ENCODE measurements around the gene CREB3.

The CREB3 gene

DNA sequence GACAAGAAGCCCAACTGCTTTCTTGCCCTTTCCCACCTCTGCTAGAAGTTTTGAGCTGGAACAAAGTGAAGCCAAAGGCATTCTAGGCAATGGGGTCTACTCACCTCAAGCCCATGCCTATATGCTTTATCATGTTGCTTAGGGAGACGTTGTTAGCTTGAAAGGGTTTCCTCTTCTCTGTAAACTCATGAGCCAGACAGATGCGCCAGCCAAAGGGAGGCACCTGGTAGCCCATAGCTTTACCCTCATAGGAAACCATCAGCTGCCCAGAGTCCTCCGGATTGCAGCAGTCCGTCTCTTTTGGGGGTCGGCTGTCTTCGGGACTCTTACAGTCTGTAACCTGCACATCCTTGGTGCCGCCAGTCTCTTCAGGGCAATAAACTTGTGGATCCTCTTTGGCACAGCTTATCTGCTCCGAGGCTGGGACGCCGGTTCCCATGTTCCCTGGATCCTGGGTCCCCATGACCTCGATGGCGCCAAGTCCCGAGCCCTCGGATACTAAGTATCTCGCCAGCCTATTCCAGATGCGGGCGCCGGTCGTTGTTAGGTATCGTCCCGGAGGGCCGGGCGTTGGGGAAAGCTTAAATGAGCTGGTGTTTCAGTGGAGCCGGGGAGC is 15.9 kb downstream of the CREB3 start:
- DNase-seq (ENCODE audit: low read depth in 2 of 3, low spot score in 2 of 3) = no peak

DNA sequence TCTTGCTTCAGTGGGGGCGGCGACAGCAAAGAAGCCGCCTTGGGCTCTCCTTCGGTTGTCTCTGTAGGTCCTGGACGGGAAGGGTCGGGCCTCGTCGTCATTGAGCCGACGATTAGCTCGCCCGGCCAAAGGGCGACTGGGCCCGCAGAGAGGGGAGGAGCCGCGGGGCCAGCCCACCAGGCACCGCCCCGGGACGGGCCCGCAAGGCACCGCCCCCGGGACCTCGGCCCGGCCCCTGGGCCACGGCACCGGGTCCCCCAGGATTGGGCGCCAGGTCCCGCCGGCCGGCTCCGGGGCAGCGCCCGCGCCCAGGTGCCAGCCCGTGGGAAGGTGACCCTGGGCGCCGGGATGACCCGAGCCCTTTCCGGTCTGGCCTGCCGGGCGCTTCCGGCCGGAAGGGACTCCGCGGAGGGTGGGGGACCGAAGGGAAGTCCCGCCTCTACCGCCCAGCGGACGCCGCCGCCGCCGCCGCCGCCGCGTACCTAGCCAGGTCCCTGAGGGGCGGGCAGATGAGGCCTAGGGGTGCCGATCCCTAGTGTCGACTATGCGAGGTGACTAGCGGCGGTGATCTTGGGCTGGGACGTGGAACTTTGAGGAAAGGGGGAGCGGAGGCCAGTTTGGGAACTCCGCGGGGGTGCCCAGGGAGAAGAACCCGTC is 16.5 kb downstream of the CREB3 start, which contains the start of the genes GBA2 and RGP1:
Gene GBA2, minus strand, starts transcription at position 371 of the 657 bp plus-strand sequence. CDS start 524 bp downstream, outside the sequence.
Gene RGP1, plus strand, starts transcription at position 430 of the 657 bp plus-strand sequence. CDS start 469 bp downstream, outside the sequence.
- peak in 1 of 3 experiments; percentile 64 for DNase-seq (ENCODE audit: low read depth in 2 of 3, low spot score in 2 of 3)

DNA sequence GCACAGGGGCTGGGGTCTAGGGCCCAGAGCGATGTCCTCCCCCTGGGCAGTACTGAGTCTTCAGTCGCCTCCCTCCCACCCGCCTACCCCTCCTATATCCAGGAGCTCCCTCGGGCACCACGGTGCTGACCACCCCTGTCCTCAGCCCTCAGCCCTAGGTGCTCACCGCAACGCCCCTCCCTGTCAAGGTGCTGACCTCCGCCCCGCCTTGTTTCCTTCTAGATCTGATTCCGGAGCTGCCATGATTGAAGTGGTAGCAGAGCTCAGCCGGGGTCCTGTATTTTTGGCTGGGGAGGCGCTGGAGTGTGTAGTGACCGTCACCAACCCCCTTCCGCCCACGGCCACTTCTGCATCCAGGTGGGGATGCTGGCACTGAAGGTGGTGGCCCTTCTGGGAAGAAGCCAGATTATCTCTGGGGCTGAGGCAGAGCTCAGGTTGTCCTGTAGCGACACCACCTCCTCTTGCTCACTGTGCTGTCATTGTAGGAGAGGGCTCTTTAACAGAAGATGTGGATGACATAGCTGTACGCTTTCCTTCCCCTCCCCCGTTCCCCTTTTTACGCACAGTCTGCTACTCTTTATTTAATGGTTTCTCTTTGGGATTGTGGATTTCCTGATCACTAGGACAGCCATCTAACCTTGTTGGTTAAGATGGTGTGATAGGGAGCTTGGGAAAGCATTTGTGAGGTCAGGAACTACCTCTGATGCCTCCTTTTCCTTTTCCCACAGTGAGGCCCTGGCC is 17.2 kb downstream of the CREB3 start:
- no peak for DNase-seq (ENCODE audit: low read depth in 2 of 3, low spot score in 2 of 3)

DNA sequence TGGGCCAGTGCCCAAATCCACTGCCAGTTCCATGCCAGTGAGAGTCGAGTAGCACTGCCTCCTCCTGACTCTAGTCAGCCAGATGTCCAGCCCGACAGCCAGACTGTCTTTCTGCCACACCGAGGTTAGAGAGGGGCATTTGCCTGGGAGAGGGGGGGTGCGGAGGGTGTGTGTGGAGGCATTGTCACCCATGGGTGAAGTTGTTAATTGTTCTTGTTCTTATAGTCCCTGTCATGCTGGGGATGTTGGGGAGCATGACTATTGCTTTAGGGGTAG is 17.7 kb downstream of the CREB3 start:
- DNase-seq (ENCODE audit: low read depth in 2 of 3, low spot score in 2 of 3) = no peak

DNA sequence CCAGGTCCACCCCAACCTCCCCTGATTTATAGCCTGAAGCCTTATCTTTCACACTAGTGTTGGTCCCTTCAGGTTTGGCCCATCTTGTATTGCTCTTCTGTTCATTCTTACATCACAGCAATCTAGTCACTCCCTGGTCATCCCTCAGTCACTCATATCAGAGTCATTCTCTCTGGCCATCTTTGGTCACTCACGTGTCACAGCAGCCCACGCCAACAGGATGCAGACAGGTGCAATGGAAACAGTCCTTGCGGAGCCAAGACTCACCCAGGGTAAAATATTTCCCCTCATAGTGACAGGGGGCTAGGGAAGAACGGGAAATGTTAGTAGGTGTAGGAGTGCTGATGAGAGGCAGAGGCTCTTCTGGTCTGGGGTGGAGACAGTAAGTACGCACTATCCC is 21.0 kb downstream of the CREB3 start:
- DNase-seq (ENCODE audit: low read depth in 2 of 3, low spot score in 2 of 3) = no peak

DNA sequence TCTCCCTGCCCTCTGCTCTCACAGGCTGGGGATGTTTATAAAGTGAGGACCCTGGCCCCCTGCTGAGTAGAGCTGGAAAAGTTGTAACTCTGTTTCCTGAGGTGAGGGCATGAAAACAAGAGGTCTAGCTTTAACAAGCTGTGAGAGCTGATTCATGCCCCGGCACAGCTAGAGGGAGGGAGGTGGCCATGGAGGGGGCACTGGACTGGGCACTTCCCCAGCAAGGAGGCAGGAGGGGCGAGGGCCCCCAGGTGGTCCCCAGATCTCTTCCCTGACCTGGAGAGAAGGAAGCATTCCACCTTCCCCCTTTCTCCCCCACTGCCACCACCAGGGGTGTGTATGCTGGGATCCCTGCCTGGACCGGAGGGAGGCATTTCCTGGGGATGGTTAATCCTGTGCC is 21.8 kb downstream of the CREB3 start, which contains the start of gene MSMP:
Gene MSMP, minus strand, starts transcription at position 13 of the 400 bp plus-strand sequence. CDS start 147 bp downstream, outside the sequence.
- no peak for DNase-seq (ENCODE audit: low read depth in 2 of 3, low spot score in 2 of 3)

DNA sequence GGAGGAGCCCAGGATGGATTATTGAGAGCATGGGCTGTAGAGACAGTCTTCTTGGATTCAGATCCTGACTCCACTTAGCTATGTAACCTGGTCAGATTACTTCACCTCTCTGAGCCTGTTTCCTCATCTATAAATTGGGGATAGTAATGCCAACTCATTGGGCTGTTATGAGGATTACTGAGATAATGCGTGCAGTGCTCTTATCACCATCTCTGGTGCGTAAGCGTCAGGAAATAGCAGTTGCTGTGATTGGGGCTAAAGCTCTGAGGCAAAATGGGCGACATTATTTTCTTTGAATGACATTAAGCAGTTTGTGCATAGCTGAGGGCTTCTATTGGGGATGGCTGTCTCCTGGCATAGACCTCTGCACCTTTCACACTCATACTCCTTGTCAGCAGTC is 22.6 kb downstream of the CREB3 start:
- DNase-seq (ENCODE audit: low read depth in 2 of 3, low spot score in 2 of 3) = no peak

DNA sequence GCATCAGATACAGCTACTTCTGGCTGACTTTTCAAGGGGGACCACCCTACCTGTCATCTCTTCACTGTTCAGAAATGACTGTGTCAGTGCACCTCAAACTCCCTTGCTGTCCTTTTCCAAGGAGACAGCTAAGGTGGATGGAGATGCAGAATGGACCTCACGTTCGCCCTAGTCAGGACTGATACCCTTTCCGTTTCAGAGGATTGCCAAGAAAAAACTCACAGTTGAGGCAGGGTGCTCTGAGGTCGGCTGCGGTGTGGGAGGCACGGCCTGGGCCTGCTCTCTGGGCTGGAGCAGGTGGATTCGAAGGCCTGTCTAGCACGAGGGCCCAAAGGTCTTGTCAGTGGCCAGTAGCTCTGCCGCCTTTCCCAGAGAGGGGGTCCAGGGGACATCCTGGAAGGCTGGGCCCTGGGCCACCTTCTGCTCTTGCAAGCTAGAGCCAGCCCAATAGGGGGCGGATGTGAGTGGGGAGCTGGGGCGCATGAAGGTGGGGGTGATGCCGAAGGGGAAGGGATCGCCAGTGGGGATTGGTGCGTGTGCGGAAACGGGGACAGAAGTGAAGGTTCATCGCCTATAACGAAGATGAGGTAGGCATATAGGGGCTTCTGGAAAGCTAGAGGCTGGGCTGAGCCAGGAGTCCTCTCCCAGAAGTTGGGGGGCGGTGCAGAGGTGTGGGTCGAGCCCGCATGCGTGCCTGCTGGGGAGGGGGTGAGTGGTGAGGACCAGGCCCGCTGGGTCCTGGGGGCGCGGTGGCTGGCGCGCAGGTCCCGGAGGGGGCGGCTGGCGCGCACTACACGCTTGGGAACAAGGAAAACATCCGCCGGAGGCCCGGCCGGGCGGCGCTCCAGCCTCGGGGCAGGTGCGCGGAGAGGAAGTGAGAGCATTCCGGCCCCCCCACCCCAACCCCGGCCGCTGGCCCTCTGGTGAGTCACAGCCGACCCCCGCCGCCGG is 24.1 kb downstream of the CREB3 start:
- DNase-seq (ENCODE audit: low read depth in 2 of 3, low spot score in 2 of 3) = peak in 2 of 3 experiments; percentile 59 to 60

DNA sequence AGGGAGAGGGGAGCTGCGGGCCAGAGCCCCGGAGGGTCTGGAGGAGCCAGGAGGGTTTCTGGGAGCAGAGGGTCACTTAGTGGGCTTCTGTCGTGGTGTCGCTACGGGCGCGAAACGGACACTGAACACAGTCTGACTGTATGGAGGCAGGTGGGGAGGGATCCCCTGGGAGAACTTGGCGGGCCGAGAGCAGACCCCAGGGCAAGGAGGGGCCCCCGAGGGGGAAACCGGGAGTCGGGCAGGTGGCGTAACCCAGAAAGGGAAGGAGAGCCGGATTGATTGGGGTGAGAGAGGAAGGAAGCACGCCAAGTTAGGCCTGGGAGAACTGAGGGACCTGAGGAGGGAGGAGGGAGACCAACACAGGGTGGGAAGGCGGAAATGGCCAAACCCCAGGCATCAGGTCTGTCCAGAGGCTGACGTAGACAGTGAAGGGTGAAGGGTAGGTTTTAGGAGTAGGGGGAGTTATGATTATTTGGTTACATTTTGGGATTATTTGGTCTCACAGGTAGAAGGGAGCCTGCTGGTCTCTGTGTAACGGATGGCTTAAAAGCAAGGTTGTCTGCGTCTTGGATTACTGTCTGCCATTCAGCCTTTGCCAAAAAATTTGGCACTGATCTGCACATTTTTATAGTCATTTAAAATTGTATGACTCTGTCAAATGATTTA is 24.9 kb downstream of the CREB3 start:
- no peak for DNase-seq (ENCODE audit: low read depth in 2 of 3, low spot score in 2 of 3)

DNA sequence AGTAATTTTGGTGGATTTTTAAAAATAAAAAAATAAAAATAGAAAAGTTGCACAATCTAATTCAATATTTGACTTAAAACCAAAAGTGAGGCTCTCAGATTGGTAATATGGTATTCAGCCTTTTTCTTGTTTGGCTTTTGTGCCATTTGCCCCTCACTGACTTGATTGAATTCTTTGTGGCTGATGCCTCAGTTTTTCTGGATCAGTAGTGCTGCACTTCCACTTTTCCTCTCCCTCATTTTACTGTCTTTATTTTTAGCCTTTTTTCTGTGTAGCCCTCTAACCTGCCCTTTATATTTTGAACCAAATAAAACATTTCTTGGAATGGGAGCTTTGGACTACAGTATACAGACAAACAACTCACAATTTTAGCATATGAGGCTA is 25.4 kb downstream of the CREB3 start:
- no peak for DNase-seq (ENCODE audit: low read depth in 2 of 3, low spot score in 2 of 3)

DNA sequence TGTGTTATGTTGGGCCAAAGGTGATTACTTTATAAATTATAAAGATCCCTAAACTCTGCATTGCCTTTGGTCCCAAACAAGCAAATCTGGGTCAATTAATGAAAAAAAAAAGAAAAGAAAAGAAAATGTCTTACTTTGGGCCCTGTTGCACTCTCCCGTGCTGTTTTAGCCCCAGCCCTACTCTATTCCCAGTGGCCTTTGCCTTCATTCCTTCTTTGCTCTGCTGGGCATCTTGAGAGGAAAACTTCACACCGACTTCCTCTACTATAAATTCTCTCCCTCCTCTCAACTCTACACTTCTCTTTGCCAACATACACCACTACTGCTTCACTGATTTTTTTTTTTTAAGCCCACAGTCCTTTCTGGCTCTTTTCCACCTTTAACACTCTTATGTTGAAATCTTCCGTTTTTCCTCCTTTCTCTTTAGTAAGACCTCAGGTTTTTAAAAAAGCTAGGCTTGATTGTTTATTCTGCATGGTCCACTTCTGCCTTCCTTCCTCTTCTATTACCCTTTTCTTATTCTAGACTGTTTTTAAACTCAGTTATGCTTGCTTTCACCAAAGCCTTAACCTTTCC is 26.1 kb downstream of the CREB3 start:
- DNase-seq (ENCODE audit: low read depth in 2 of 3, low spot score in 2 of 3) = no peak

DNA sequence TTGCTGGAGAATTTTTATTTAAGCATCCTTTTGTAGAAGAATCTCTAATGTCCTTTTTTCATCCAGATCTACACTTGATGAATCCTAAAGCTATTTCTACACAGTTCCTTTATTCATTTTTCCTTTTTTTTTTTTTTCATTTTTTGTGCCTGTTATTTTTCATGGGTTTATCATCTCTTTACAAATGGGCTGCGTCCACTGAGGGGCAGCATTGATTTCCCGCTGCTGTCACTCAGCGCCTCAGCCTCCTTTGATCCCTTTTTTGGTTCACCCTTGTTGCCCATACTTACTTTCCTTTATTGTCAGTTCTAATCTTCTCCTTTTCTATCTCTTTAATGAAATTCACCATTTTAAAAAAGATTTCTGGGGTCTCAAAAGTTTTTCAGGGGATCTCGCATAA is 27.3 kb downstream of the CREB3 start:
- DNase-seq (ENCODE audit: low read depth in 2 of 3, low spot score in 2 of 3) = no peak

DNA sequence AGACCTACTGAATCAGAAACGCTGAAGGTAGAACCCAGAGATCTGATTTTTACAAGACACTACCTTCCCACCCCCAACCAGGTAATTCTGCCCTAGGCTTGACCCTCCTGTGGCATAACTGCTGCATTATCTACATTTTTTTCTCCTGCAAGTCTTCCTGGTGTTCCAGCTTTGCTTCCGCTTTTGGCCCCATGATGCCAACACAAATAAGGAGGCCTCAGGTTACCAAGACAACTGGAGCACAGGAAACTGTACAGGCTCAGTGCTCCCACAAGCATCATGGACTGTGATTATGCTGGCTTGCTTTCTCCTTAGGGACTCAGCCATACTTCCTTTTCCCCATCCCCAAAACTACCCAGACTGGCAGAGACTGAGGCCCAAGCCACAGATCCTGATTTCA is 28.2 kb downstream of the CREB3 start:
- DNase-seq (ENCODE audit: low read depth in 2 of 3, low spot score in 2 of 3) = no peak

DNA sequence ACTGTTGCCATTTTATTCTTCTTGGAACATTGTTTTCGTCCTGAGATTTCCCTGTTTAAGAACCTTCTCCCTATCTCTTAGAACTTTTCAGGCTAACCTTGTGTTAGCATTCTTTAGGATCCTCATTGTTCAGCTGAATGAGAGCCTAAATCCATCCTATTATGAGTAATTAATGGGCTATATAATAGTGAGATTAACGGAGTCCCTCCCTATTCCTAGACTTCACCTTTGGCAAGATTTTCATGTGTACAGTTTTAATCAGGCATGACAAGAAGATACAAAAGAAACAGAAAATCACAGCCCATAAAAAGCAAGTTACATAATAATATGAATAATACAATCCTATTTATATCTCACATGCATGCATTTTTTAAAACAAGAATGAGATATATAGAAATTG is 30.7 kb downstream of the CREB3 start:
- no peak for DNase-seq (ENCODE audit: low read depth in 2 of 3, low spot score in 2 of 3)

DNA sequence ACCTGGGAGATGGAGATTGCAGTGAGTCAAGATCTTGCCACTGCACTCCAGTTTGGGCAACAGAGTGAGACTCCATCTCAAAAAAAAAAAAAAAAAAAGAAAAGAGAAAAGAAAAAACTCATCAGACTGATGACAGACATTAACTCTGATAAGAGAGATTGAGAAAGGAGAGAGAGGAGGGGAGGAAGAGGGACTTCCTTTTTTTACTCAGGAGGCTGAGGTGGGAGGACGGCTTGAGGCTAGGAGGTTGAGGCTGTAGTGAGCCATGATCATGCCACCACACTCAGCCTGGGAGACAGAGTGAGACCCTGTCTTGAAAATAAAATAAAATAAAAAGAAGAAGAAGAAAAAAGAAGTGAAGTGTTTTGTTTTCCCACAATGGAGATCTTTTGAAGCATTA is 31.3 kb downstream of the CREB3 start:
- DNase-seq (ENCODE audit: low read depth in 2 of 3, low spot score in 2 of 3) = no peak

DNA sequence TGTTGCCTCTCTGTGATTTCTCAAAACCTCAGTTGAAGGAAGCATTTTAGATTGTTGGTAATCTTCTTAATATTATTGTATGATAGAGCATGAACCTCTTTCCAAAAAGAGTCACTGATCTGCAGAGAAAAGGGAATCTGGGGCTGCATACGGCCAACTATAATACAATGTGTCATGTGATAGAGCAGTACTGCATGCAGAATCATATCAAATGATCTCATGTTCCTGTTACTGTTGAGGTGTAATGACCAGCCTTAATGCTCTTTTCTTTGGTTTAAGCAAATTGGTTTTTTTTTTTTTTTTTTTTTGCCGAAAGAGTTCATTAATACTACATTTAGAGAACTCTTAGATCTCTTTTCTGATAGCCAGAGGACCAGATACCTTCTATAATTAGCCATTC is 34.5 kb downstream of the CREB3 start:
- DNase-seq (ENCODE audit: low read depth in 2 of 3, low spot score in 2 of 3) = no peak

DNA sequence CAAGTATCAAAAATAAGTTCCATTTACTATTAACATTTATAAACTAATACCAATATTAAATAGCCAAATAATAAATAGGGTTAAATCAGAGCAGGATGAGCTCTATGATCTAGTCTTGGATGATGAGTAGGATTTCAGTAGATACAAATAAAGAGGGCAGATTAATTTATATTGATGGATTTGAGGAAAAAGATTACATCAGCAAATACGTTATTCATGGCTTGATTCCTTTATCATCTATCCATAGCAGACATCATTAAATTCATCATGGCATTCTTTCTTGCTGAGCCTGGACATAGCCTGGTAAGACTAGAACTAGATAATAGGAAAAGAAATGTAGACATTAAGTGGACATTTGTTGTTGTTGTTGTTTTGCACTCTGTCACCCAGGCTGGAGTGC is 35.0 kb downstream of the CREB3 start:
- no peak for DNase-seq (ENCODE audit: low read depth in 2 of 3, low spot score in 2 of 3)

DNA sequence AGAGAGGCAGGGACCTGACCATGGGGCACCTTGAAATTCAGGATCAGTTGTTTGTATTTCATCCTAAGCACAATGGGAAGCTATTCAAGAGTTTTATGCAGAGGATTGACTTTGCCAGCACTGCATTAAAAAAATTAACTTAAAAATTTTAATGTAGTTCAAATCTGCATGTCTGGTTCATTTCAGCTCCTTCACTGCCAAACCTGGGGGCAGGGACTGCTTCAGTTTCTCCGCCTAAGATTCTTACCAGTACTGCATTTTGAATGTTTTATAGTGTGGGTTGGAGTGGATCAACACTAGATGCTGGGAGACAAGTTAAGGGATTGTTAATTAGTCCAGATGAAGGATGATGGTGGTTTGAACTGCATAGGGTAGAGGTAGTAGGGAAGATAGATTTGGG is 37.3 kb downstream of the CREB3 start:
- no peak for DNase-seq (ENCODE audit: low read depth in 2 of 3, low spot score in 2 of 3)

DNA sequence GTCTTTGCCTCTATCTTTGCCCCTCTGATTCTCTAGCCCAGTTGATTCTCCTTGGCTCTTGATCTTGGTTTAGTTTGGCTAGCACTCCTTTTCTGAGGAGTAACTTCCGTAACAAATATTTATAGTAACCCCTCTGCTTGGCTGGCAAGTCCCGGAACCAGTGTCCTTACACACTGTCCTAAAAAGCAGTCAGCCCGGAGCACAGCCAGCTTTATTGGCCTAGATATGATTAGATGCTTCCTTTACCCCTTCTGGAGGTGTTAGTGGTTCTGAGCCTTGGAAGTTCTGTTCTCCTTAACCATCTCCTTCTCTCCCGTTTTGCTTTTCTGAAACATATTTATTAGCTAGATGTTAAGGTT is 38.6 kb downstream of the CREB3 start:
- DNase-seq (ENCODE audit: low read depth in 2 of 3, low spot score in 2 of 3) = no peak

DNA sequence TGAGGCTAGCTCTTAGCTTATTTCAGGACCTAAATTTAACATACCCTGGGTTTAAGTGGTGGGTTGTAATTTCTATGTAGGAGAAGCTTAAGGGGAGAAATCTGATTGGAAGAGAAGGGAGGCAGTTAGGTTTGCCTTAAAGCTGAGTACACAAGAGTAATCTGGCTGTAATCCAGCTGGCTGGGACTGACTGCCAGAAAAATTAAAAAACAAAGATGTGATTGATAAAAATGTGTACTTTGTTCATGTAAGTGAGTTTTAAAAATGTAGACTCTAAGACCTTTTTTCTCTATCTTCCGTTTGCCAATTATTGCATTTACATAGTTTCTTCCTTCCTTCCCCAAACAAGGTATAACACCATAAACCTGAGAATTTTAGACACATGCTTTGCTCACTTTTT is 39.1 kb downstream of the CREB3 start:
- DNase-seq (ENCODE audit: low read depth in 2 of 3, low spot score in 2 of 3) = no peak
